ENCODE data around the gene DDX28.
A peak's percentile ranks its signal among the peaks of the same experiment; 100 is the strongest.

DDX28 gene

GRCh38 chr16:68022278-68022727, 729 bp downstream of the DDX28 start:
- Histone ChIP-seq H2AFZ (ENCODE audit: low read length) (peak overlapping the region; percentile 85; the same call in 1 of the 2 replicates), H3K4me3 (ENCODE audit: low read length, poor library complexity, severe bottlenecking) (peak overlapping the region; percentile 95), H3K36me3 (ENCODE audit: insufficient read depth, low read length) (no peaks in the 10 kb centered on the region), H3K9me2 (replicated peaks; ENCODE audit: low read depth, low read length) (no peaks in the 10 kb centered on the region), H3K4me2 (ENCODE audit: low read depth, low read length, poor library complexity, severe bottlenecking) (peak overlapping the region; percentile 92), H3K9ac (ENCODE audit: low read depth, low read length, poor library complexity, severe bottlenecking) (peak overlapping the region; percentile 87), H3K4me1 (ENCODE audit: insufficient read depth, low read length, poor library complexity, severe bottlenecking) (peaks cover 26% of the 10 kb centered on the region), H3K9me3 (ENCODE audit: insufficient read depth, low read depth, low read length) (no peaks in the 10 kb centered on the region), H3K79me2 (ENCODE audit: insufficient read depth, low read length) (peaks cover 39% of the 10 kb centered on the region), H3K27me3 (ENCODE audit: insufficient read depth, low read length, poor library complexity, severe bottlenecking) (peaks cover 4% of the 10 kb centered on the region), H4K20me1 (ENCODE audit: insufficient read depth, low read length, poor library complexity, severe bottlenecking) (peaks cover 4% of the 10 kb centered on the region), H3F3A (ENCODE audit: low read depth) (no peaks in the 10 kb centered on the region)
- TF ChIP-seq EZH2phosphoT487 (IDR thresholded peaks at IDR 0.05; ENCODE audit: borderline replicate concordance): no peak
- TF ChIP-seq, protein P1, sequence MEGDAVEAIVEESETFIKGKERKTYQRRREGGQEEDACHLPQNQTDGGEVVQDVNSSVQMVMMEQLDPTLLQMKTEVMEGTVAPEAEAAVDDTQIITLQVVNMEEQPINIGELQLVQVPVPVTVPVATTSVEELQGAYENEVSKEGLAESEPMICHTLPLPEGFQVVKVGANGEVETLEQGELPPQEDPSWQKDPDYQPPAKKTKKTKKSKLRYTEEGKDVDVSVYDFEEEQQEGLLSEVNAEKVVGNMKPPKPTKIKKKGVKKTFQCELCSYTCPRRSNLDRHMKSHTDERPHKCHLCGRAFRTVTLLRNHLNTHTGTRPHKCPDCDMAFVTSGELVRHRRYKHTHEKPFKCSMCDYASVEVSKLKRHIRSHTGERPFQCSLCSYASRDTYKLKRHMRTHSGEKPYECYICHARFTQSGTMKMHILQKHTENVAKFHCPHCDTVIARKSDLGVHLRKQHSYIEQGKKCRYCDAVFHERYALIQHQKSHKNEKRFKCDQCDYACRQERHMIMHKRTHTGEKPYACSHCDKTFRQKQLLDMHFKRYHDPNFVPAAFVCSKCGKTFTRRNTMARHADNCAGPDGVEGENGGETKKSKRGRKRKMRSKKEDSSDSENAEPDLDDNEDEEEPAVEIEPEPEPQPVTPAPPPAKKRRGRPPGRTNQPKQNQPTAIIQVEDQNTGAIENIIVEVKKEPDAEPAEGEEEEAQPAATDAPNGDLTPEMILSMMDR (conservative IDR thresholded peaks at IDR 0.05; ENCODE audit: low read length): no peak

- Histone ChIP-seq H3K4me3 (ENCODE audit: low read length, poor library complexity, severe bottlenecking) (peak overlapping the region; percentile 95), H3K9ac (ENCODE audit: low read depth, low read length, poor library complexity, severe bottlenecking) (peak overlapping the region; percentile 87), H3K4me2 (ENCODE audit: low read depth, low read length, poor library complexity, severe bottlenecking) (peak overlapping the region; percentile 92)
These were observed 1.5 kb downstream of the DDX28 start for GRCh38 chr16:68021490-68021889.

GRCh38 chr16:68019167-68019680, 3.8 kb downstream of the DDX28 start:
- peaks cover 4% of the 10 kb centered on the region for H4K20me1 ChIP-seq (ENCODE audit: insufficient read depth, low read length, poor library complexity, severe bottlenecking)
- no peaks in the 10 kb centered on the region for H3K9me3 ChIP-seq (ENCODE audit: insufficient read depth, low read depth, low read length)
- H3F3A ChIP-seq (ENCODE audit: low read depth): no peaks in the 10 kb centered on the region
- no peak overlapping the region for H2AFZ ChIP-seq (ENCODE audit: low read length)
- H3K4me3 ChIP-seq (ENCODE audit: low read length, poor library complexity, severe bottlenecking): no peak overlapping the region
- H3K79me2 ChIP-seq (ENCODE audit: insufficient read depth, low read length): peaks cover 32% of the 10 kb centered on the region
- H3K9me2 ChIP-seq (replicated peaks; ENCODE audit: low read depth, low read length): no peaks in the 10 kb centered on the region
- peaks cover 4% of the 10 kb centered on the region for H3K27me3 ChIP-seq (ENCODE audit: insufficient read depth, low read length, poor library complexity, severe bottlenecking)
- H3K4me2 ChIP-seq (ENCODE audit: low read depth, low read length, poor library complexity, severe bottlenecking): no peak overlapping the region
- peaks cover 23% of the 10 kb centered on the region for H3K4me1 ChIP-seq (ENCODE audit: insufficient read depth, low read length, poor library complexity, severe bottlenecking)
- TF ChIP-seq EZH2phosphoT487 (IDR thresholded peaks at IDR 0.05; ENCODE audit: borderline replicate concordance): no peak
- TF ChIP-seq, protein P1 (conservative IDR thresholded peaks at IDR 0.05; ENCODE audit: low read length): no peak
- no peak overlapping the region for H3K9ac ChIP-seq (ENCODE audit: low read depth, low read length, poor library complexity, severe bottlenecking)
- no peaks in the 10 kb centered on the region for H3K36me3 ChIP-seq (ENCODE audit: insufficient read depth, low read length)

More at GRCh38 chr16:68021490-68021889, 1.5 kb downstream of the DDX28 start:
- no peaks in the 10 kb centered on the region for H3F3A ChIP-seq (ENCODE audit: low read depth)
- TF ChIP-seq, protein P1 (conservative IDR thresholded peaks at IDR 0.05; ENCODE audit: low read length): no peak
- no peak for TF ChIP-seq EZH2phosphoT487 (IDR thresholded peaks at IDR 0.05; ENCODE audit: borderline replicate concordance)
- peaks cover 4% of the 10 kb centered on the region for H3K27me3 ChIP-seq (ENCODE audit: insufficient read depth, low read length, poor library complexity, severe bottlenecking)
- H4K20me1 ChIP-seq (ENCODE audit: insufficient read depth, low read length, poor library complexity, severe bottlenecking): peaks cover 4% of the 10 kb centered on the region
- peaks cover 39% of the 10 kb centered on the region for H3K79me2 ChIP-seq (ENCODE audit: insufficient read depth, low read length)
- H2AFZ ChIP-seq (ENCODE audit: low read length): no peak overlapping the region
- no peaks in the 10 kb centered on the region for H3K36me3 ChIP-seq (ENCODE audit: insufficient read depth, low read length)
- H3K4me1 ChIP-seq (ENCODE audit: insufficient read depth, low read length, poor library complexity, severe bottlenecking): peaks cover 26% of the 10 kb centered on the region
- no peaks in the 10 kb centered on the region for H3K9me3 ChIP-seq (ENCODE audit: insufficient read depth, low read depth, low read length)
- no peaks in the 10 kb centered on the region for H3K9me2 ChIP-seq (replicated peaks; ENCODE audit: low read depth, low read length)

Data from Loucy (cell line).